SK-N-SH treated with all-trans-retinoic acid at 6 μM for 48 hours (cell line): ENCODE measurements around the gene SLIT2.

Experiments used
- ATAC-seq: fragments of 200-7000 bp; cut with Tn5 transposase; 3 replicates; pipeline ENCODE4 v1.9.1; 2020; ENCODE audit warnings: mild to moderate bottlenecking, moderate library complexity
- ARNTL ChIP-seq: fragments of 450-650 bp; formaldehyde crosslinking; IDR thresholded peaks from 2 replicates; pipeline ENCODE4 v1.5.0; 2020; ENCODE audit warnings: low read depth, mild to moderate bottlenecking, moderate library complexity, borderline replicate concordance
- BACH2 ChIP-seq: fragments of 250-450 bp; sonication (Bioruptor Pico); IDR thresholded peaks from 2 replicates; pipeline ENCODE4 v1.9.0; 2021; ENCODE audit warnings: mild to moderate bottlenecking, borderline replicate concordance
- CSDC2 ChIP-seq: fragments of 250-450 bp; sonication (Bioruptor Pico); IDR thresholded peaks from 2 replicates; pipeline ENCODE4 v1.5.0; 2020; ENCODE audit warnings: mild to moderate bottlenecking, moderate library complexity
- GLIS3 ChIP-seq: fragments of 250-450 bp; sonication (Bioruptor Pico); IDR thresholded peaks from 2 replicates; pipeline ENCODE4 v1.5.0; 2020; ENCODE audit warnings: mild to moderate bottlenecking, moderate library complexity
- ISL1 ChIP-seq: fragments of 250-450 bp; sonication (Bioruptor Pico); IDR thresholded peaks from 2 replicates; pipeline ENCODE4 v2.1.2; 2022; ENCODE audit warnings: mild to moderate bottlenecking, moderate library complexity
- OSR1 ChIP-seq: fragments of 250-450 bp; sonication (Bioruptor Pico); IDR thresholded peaks from 2 replicates; pipeline ENCODE4 v1.8.0; 2022; ENCODE audit warnings: moderate library complexity, mild to moderate bottlenecking, inconsistent platforms
- PATZ1 ChIP-seq: fragments of 250-450 bp; sonication (Bioruptor Pico); IDR thresholded peaks from 2 replicates; pipeline ENCODE4 v1.8.0; 2020; ENCODE audit warnings: mild to moderate bottlenecking, moderate library complexity, borderline replicate concordance
- PPARA ChIP-seq: fragments of 250-450 bp; sonication (Bioruptor Pico); IDR thresholded peaks from 2 replicates; pipeline ENCODE4 v1.5.0; 2020; ENCODE audit warnings: mild to moderate bottlenecking, borderline replicate concordance
- SNAI2 ChIP-seq: fragments of 250-450 bp; sonication (Bioruptor Pico); IDR thresholded peaks from 2 replicates; pipeline ENCODE4 v1.5.0; 2020; ENCODE audit warnings: mild to moderate bottlenecking, moderate library complexity
- TCF4 ChIP-seq: fragments of 250-450 bp; sonication (Bioruptor Pico); IDR thresholded peaks from 2 replicates; pipeline ENCODE4 v1.8.0; 2021; ENCODE audit warnings: mild to moderate bottlenecking, moderate library complexity, borderline replicate concordance
- TSHZ2 ChIP-seq: fragments of 250-450 bp; sonication (Bioruptor Pico); IDR thresholded peaks from 2 replicates; pipeline ENCODE4 v1.5.0; 2020; ENCODE audit warnings: mild to moderate bottlenecking, moderate library complexity
- ZFP3 ChIP-seq: fragments of 250-450 bp; sonication (Bioruptor Pico); IDR thresholded peaks from 2 replicates; pipeline ENCODE4 v1.5.0; 2020; ENCODE audit warnings: mild to moderate bottlenecking, moderate library complexity
- ZFP30 ChIP-seq: fragments of 450-650 bp; formaldehyde crosslinking; IDR thresholded peaks from 2 replicates; pipeline ENCODE4 v1.5.0; 2022; ENCODE audit warnings: mild to moderate bottlenecking, moderate library complexity
- ZNF565 ChIP-seq: fragments of 450-650 bp; formaldehyde crosslinking; conservative IDR thresholded peaks from 2 replicates; pipeline ENCODE4 v1.5.0; 2020; ENCODE audit warnings: low read depth, mild to moderate bottlenecking, moderate library complexity
- ZNF70 ChIP-seq: fragments of 450-650 bp; formaldehyde crosslinking; IDR thresholded peaks from 2 replicates; pipeline ENCODE4 v1.5.0; 2020; ENCODE audit warnings: mild to moderate bottlenecking, moderate library complexity
- ZNF8 ChIP-seq: fragments of 450-650 bp; formaldehyde crosslinking; IDR thresholded peaks from 2 replicates; pipeline ENCODE4 v1.5.0; 2020; ENCODE audit warnings: mild to moderate bottlenecking, moderate library complexity
- TF ChIP-seq, protein P1 (sequence below): fragments of 250-450 bp; sonication (Bioruptor Pico); IDR thresholded peaks from 2 replicates; pipeline ENCODE4 v1.8.0; 2021; ENCODE audit warnings: low read depth, mild to moderate bottlenecking, moderate library complexity, borderline replicate concordance

The SLIT2 gene

DNA sequence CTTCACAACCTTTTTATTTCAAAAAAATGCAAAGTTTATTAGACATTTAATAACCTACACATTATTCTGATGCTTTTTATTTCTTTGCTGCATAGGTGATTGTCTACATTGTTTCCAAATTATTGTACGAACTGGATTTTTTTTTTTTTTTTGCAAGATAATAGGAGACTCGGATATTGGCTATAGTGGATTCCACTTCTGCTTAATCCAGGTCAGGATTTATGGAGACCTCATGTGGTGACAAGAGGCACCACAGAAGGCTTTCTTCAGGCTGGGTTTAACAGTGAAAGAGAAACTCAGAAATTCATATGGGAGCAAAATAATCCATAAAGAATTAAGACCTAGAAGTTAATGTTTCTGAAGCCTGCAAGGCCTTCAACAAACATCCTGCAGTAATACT lies 2.4 kb upstream of the SLIT2 start (continued):
- no peak for TF ChIP-seq OSR1 (CRISPR knock-in tag)
- TF ChIP-seq, protein P1, sequence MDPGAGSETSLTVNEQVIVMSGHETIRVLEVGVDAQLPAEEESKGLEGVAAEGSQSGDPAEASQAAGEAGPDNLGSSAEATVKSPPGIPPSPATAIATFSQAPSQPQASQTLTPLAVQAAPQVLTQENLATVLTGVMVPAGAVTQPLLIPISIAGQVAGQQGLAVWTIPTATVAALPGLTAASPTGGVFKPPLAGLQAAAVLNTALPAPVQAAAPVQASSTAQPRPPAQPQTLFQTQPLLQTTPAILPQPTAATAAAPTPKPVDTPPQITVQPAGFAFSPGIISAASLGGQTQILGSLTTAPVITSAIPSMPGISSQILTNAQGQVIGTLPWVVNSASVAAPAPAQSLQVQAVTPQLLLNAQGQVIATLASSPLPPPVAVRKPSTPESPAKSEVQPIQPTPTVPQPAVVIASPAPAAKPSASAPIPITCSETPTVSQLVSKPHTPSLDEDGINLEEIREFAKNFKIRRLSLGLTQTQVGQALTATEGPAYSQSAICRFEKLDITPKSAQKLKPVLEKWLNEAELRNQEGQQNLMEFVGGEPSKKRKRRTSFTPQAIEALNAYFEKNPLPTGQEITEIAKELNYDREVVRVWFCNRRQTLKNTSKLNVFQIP (CRISPR knock-in tag): no peak
- TF ChIP-seq ARNTL (CRISPR knock-in tag): no peak

DNA sequence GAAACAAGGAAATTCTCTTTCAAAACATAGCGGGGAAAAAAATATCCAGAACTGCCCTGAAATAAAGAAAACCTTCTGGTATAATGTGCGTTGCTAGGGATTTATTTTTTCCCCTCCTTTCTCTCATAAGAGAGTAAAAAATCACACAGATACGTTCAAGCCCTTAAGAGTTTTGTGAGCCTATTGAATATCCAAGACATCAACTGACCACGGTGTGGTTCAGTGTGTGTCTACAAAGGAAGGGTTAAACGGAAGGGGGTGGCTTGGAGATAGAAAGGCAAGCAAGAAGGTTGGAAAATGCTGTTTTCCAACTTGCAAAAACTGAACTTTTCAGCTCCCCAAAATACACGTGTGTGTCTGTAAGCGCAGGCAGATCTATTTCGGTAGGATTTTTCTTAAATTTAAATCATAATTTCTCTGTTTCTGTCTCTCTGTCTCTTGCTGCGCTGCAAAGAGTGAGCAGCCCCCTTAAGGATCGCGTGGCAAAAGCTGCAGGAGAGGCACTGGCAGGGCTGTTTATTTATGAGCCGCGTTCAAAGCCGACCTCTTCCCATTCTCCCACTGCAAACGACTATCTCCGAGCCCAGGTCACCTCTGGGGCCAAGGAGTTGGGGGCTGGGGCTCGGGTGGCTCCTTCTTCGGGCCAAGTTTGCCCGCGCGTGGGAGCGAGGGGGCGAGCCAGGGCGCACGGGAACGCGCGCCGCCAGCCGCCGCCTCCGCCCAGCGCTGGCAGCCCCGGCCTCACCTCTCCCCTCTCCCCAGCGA lies 492 bp upstream of the SLIT2 start:
- TF ChIP-seq ZNF70 (CRISPR knock-in tag) (no peak), BACH2 (CRISPR knock-in tag) (no peak), ISL1 (no peak), SNAI2 (CRISPR knock-in tag) (no peak), ZFP30 (CRISPR knock-in tag) (no peak), TCF4 (CRISPR knock-in tag) (no peak), ARNTL (CRISPR knock-in tag) (no peak), CSDC2 (CRISPR knock-in tag) (no peak), ZNF565 (CRISPR knock-in tag) (no peak)
- TF ChIP-seq, protein P1 (CRISPR knock-in tag): no peak
- ATAC-seq: peak; percentile 9

GRCh38 chr4:20252656-20253282 lies 1.1 kb downstream of the SLIT2 start:
- ATAC-seq: peak; percentile 9

DNA sequence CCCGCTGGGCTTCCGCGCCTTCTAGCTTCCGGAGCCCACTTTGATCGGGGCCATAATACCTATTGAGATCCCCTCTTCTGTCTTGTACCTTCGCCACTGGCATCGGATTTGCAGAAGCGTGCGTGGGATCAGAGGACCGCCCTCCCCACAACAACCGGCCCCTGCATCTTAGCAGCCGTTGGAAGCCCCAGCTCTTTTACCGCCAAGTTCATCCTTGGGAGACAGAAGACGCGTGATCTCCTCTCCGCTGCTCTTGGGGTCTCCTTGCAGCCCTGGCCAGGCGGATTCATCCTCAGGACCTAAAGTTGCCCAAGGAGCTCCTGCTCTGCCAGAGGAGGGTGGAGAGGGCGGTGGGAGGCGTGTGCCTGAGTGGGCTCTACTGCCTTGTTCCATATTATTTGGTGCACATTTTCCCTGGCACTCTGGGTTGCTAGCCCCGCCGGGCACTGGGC lies 1.6 kb downstream of the SLIT2 start:
- TF ChIP-seq PPARA (no peak), PATZ1 (CRISPR knock-in tag) (no peak), ARNTL (CRISPR knock-in tag) (no peak), ISL1 (no peak), TSHZ2 (CRISPR knock-in tag) (no peak), GLIS3 (no peak), CSDC2 (CRISPR knock-in tag) (no peak), ZNF8 (CRISPR knock-in tag) (no peak), OSR1 (CRISPR knock-in tag) (no peak)
- ATAC-seq: no peak

More at GRCh38 chr4:20252656-20253282, 1.1 kb downstream of the SLIT2 start:
- TF ChIP-seq ZFP30 (CRISPR knock-in tag) (no peak), CSDC2 (CRISPR knock-in tag) (no peak), ZNF8 (CRISPR knock-in tag) (no peak), ZFP3 (no peak)
